NT2/D1 (cell line): Measurements from ENCODE around the gene NR4A2.

Experiments used
- SUZ12 ChIP-seq: IDR thresholded peaks from 2 replicates; pipeline ENCODE4 v1.6.1; 2011; ENCODE audit not compliant: insufficient read length, insufficient read depth; ENCODE audit errors: extremely low read depth
- ZNF274 ChIP-seq: IDR thresholded peaks from 2 replicates; pipeline ENCODE4 v1.6.1; 2011; ENCODE audit warnings: mild to moderate bottlenecking, low read depth, low read length

DNA sequence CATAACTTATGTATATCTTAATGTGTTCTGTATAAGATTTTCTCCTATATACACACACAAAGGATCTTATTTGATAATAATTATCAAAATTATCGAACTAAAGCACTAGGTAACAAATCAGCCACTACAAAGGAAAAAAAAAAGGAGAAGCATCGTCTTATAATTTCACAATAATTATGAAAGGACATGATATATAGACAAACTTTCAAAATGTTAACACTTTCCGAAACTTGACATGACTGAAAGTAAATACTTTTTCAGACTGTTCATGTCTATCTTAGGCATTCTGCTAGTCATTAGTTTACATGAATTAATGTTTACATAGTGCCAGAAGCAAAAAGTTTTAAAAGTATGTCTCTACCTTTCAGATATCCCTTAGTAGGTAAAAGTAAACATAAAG, 7.3 kb upstream of the NR4A2 start:
- no peak for TF ChIP-seq ZNF274
- no peak for TF ChIP-seq SUZ12
